GM19023 (cell line): Measurements from ENCODE around the gene NTMT1.

Source experiments
- ATAC-seq: cut with Tn5 transposase; IDR thresholded peaks from one replicate; pipeline ENCODE4 v1.9.1; 2021; ENCODE audit warnings: mild to moderate bottlenecking, moderate library complexity; ENCODE audit not compliant: unreplicated experiment

The NTMT1 gene

GRCh38 chr9:129673602-129674001 lies 47.6 kb downstream of the NTMT1 start:
- ATAC-seq, result no peak

GRCh38 chr9:129674229-129674628 lies 48.3 kb downstream of the NTMT1 start:
- no peak for ATAC-seq

DNA sequence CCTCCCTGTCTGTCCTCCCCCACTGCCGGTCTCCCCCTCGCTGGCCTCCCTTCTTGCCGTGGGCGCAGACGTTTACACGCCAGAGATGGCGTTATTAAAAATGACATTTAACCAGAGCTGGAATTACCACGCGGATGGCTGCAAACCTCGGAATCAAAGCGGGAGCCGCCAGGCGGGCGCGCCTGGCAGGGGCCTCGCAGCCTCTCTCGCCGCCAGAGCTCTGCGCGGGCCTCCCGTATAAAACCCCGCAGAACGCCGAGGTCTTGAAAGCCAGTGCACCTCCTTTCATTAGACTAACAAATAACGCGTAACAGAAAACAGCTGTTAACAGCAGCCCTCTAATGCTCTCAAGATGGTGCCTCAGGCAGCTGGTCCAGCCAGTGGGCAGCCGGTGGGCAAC lies 49.7 kb downstream of the NTMT1 start:
- ATAC-seq, result no peak

DNA sequence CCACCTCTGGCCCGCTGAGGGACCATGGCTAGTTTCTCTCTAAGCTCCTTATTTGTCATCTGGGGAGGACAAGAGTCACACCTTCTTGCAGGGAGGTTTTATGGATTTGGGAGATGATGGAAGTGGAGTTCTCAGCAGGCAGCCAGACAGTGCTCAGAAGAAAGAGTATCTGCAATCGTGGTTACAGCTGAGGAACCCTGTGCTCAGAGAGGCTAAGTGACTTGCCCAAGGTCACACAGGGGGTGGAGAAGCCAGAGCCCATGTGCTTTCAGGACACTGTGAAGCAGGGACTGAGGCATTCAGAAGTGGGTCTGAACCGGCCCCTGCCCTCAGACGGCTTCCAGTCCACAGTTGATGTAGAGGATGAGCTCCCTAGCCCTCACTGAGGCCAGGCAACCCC lies 50.3 kb downstream of the NTMT1 start:
- ATAC-seq, result no peak

DNA sequence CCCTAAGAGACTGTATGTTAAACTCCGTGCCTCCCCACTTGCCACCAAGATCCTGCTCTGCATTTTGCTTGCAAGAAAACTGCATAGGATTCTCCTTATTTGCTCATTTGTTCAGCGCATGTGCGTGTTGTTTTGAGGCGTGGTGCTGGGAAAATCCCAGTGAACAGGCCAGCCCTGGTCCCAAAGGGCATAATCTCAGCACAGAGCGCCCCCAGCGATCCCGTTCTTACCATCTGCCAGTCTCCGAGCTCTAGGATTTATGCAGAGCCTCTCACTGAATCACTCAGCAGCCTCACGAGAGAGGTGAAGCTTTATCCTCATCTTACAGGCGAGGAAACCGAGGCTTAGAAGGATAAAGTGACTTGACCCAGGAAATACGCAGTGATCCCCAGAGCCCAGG lies 51.0 kb downstream of the NTMT1 start:
- no peak for ATAC-seq

- ATAC-seq, result no peak
Observed at GRCh38 chr9:129677456-129677855, 51.5 kb downstream of the NTMT1 start.

DNA sequence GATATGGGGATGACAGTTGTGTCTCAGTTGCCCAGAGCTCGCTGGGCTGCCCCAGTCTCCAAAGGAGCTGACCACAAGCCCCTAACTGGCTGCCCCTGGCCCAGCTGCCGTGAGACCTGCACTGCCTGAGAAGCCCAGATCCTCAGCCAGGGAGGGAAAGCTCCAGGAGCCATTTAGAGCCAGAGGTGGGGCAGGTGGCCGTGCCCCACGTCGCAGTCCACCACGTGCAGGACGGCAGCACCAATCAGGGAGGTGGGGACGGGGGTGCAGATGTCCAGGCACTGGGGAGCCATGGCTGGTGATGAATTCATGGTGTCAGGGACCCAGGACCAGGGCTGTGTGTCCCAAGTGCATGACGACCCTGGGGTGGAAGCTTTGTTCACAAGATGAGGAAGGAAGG lies 52.9 kb downstream of the NTMT1 start:
- ATAC-seq, result no peak

- ATAC-seq, result no peak
Observed at GRCh38 chr9:129679537-129679936, 53.6 kb downstream of the NTMT1 start.

GRCh38 chr9:129681924-129682323 lies 56.0 kb downstream of the NTMT1 start:
- no peak for ATAC-seq

- ATAC-seq, result no peak
Observed at GRCh38 chr9:129682381-129682780, 56.4 kb downstream of the NTMT1 start.

GRCh38 chr9:129685220-129685932 lies 59.4 kb downstream of the NTMT1 start:
- no peak for ATAC-seq
